Measurements from ENCODE around the gene VCAM1.
"Not testable (repeated sequence)": the region's sequence is repeated elsewhere in the genome, so short reads cannot be mapped to it uniquely, and the experiment has no call there.

VCAM1 gene

GRCh38 chr1:100710906-100711682 is 8.4 kb upstream of the VCAM1 start:
- DNase-seq (ENCODE audit: extremely low spot score) = no peak
- TF ChIP-seq CTCF (IDR thresholded peaks at IDR 0.05; ENCODE audit: control extremely low read depth, extremely low read depth, low read depth, missing control alignments) = no peak
- POLR2A ChIA-PET = no interaction called here
- CTCF ChIA-PET = interaction anchor here (1.3 to 1.6 kb wide), 4 partner anchors 17 to 53 kb away, joined by 3 to 4 read pairs (median 4); no protein-coding TSS in a partner anchor

GRCh38 chr1:100713027-100713426 is 6.5 kb upstream of the VCAM1 start:
- POLR2A ChIA-PET; DNase-seq (ENCODE audit: extremely low spot score): not testable (repeated sequence)
- CTCF ChIA-PET = interaction anchor here (1.0 kb wide), 1 partner anchor 12 kb away, joined by 3 read pairs; no protein-coding TSS in a partner anchor

- DNase-seq (ENCODE audit: extremely low spot score) = no peak
- ChIA-PET CTCF (no interaction called here), POLR2A (no interaction called here)
- no peak for TF ChIP-seq CTCF (IDR thresholded peaks at IDR 0.05; ENCODE audit: control extremely low read depth, extremely low read depth, low read depth, missing control alignments)
These were observed 5.9 kb upstream of the VCAM1 start for GRCh38 chr1:100713626-100714025.

- no peak for DNase-seq (ENCODE audit: extremely low spot score)
- ChIA-PET CTCF (no interaction called here), POLR2A (no interaction called here)
- no peak for TF ChIP-seq CTCF (IDR thresholded peaks at IDR 0.05; ENCODE audit: control extremely low read depth, extremely low read depth, low read depth, missing control alignments)
These were observed 4.9 kb upstream of the VCAM1 start for GRCh38 chr1:100714599-100714998.

- CTCF ChIA-PET = interaction anchor here (1.0 to 1.5 kb wide), 4 partner anchors 14 to 254 kb away, joined by 3 to 4 read pairs (median 3); no protein-coding TSS in a partner anchor
- no peak for TF ChIP-seq CTCF (IDR thresholded peaks at IDR 0.05; ENCODE audit: control extremely low read depth, extremely low read depth, low read depth, missing control alignments)
- POLR2A ChIA-PET = no interaction called here
- no peak for DNase-seq (ENCODE audit: extremely low spot score)
These were observed 2.3 kb upstream of the VCAM1 start for GRCh38 chr1:100717218-100717617.

- ChIA-PET CTCF (interaction anchor here (1.2 kb wide), 1 partner anchor 22 kb away, joined by 3 read pairs; no protein-coding TSS in a partner anchor), POLR2A (no interaction called here)
- no peak for TF ChIP-seq CTCF (IDR thresholded peaks at IDR 0.05; ENCODE audit: control extremely low read depth, extremely low read depth, low read depth, missing control alignments)
- no peak for DNase-seq (ENCODE audit: extremely low spot score)
These were observed 961 bp upstream of the VCAM1 start for GRCh38 chr1:100718581-100718980.

GRCh38 chr1:100720101-100720500 is 559 bp downstream of the VCAM1 start:
- ChIA-PET POLR2A (no interaction called here), CTCF (interaction anchor here (0.7 to 1.2 kb wide), 5 partner anchors 11 to 28 kb away, joined by 3 to 4 read pairs (median 3); no protein-coding TSS in a partner anchor)
- TF ChIP-seq CTCF (IDR thresholded peaks at IDR 0.05; ENCODE audit: control extremely low read depth, extremely low read depth, low read depth, missing control alignments) = no peak

More at GRCh38 chr1:100720101-100720500, 559 bp downstream of the VCAM1 start:
- no peak for DNase-seq (ENCODE audit: extremely low spot score)

Measured in GM10248 (cell line).